Natural killer cell (primary cell): ENCODE data around the gene MEGF6. TPM values are rescaled to one million over a fixed set of nuclear protein-coding genes. Genes with fewer than 3 reads are reported as not detected.

Source experiments
- ATAC-seq, 3 donors: fragments of 150-1000 bp in 2 of 3; fragments of 200-7000 bp in 1 of 3; cut with Tn5 transposase; 1 replicate in 1 of 3; 2 replicates in 2 of 3; pipeline ENCODE4 v1.10.0; 2021; ENCODE audit warnings: mild to moderate bottlenecking in 2 of 3, moderate library complexity in 2 of 3
- DNase-seq, 2 donors: peaks; one replicate each; pipeline versions ENCODE4 v3.0.0 to v3.0.0-alpha.2; 2013 to 2021; ENCODE audit warnings: mixed read lengths in 1 of 2
- H3K27ac ChIP-seq: one replicate; pipeline ENCODE4 v1.5.1; 2013; ENCODE audit warnings: mild to moderate bottlenecking, low read length
- H3K27me3 ChIP-seq: one replicate; pipeline ENCODE4 v1.6.1; 2013; ENCODE audit warnings: low read length; ENCODE audit not compliant: control insufficient read depth, insufficient read depth
- H3K36me3 ChIP-seq: one replicate; pipeline ENCODE4 v1.6.1; 2013; ENCODE audit warnings: low read length; ENCODE audit not compliant: control insufficient read depth, insufficient read depth
- H3K4me1 ChIP-seq: one replicate; pipeline ENCODE4 v1.6.1; 2013; ENCODE audit warnings: low read length; ENCODE audit not compliant: control insufficient read depth, insufficient read depth
- H3K4me3 ChIP-seq: one replicate; pipeline ENCODE4 v1.5.1; 2013; ENCODE audit warnings: low read length
- H3K9me3 ChIP-seq: one replicate; pipeline ENCODE4 v1.6.1; 2013; ENCODE audit warnings: low read length; ENCODE audit not compliant: control insufficient read depth, insufficient read depth
- H3K27ac Mint-ChIP-seq, 2 donors: one replicate each; pipeline ENCODE4 v1.8.0; 2022; ENCODE audit warnings: mild to moderate bottlenecking in 2 of 2, mixed read lengths in 2 of 2, moderate library complexity in 1 of 2
- H3K27me3 Mint-ChIP-seq, 2 donors: one replicate each; pipeline ENCODE4 v1.8.0; 2022; ENCODE audit warnings: low read depth in 2 of 2, mixed read lengths in 2 of 2
- H3K36me3 Mint-ChIP-seq: one replicate; pipeline ENCODE4 v1.8.0; 2022; ENCODE audit warnings: mixed read lengths
- H3K4me1 Mint-ChIP-seq, 2 donors: one replicate each; pipeline ENCODE4 v1.8.0; 2022; ENCODE audit warnings: mixed read lengths in 2 of 2
- H3K4me3 Mint-ChIP-seq: one replicate; pipeline ENCODE4 v1.8.0; 2022; ENCODE audit warnings: mild to moderate bottlenecking, moderate library complexity, mixed read lengths
- H3K9me3 Mint-ChIP-seq, 2 donors: one replicate each; pipeline ENCODE4 v1.8.0; 2022; ENCODE audit warnings: mixed read lengths in 2 of 2
- CTCF ChIP-seq: fragments of 200-600 bp; IDR thresholded peaks from one replicate; pipeline ENCODE4 v1.8.0; 2022; ENCODE audit warnings: antibody characterized with exemption
- whole genome bisulfite sequencing: methylation state at CpG from one replicate; pipeline ENCODE4 v1.1.7; 2013; ENCODE audit warnings: missing lambda C conversion rate; ENCODE audit not compliant: insufficient coverage; 5-methylcytosine and 5-hydroxymethylcytosine counted together
- intact Hi-C: fragments of 100-400 bp; cut with micrococcal nuclease; formaldehyde crosslinking; loops from one replicate; pipeline ENCODE4 v1.14.2; 2022
- total RNA-seq, 4 donors: library from RNA; stranded (reverse); fragments of 120-200 nt in 1 of 4; gene quantifications; one replicate each; pipeline versions ENCODE4 v1.2.3 to v1.2.4, GENCODE V29; 2013 to 2022

Gene MEGF6
- total RNA-seq, 3 donors from 2014 or later (not counting 1 experiment from before 2014, with no cell fraction given), result 3.1 to 15.6 (median 5.1) TPM

DNA sequence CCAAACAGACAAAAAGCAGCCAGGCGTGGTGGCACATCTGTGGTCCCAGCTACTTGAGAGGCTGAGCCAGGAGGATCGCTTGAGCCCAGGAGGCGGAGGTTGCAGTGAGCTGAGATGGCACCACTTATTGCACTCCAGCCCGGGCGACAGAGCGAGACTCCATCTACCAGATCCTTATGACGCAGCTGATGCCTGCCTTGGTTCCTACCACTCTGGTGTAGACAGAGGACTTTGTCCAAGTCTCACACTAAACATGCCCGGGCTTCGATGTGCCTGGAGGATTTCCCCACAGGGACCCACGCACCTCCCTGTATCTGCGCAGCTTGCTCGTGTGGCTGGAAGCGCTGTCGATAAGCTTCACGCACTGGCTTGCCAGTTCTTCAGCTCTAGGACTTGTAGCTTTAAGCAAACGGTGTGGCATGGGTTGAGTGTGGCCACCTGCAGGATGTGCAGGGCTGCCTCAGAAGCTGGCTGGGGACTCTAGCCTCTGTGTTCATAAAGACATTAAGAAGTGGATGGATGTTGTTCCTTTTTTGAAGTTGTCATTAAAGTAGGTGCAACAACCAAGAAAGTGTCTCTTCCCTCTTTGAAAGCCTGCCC is 18.4 kb upstream of the MEGF6 start:
- Histone ChIP-seq H3K27me3 (no peaks in the 10 kb centered on the region), H3K27ac (no peak overlapping the region), H3K9me3 (no peaks in the 10 kb centered on the region), H3K36me3 (peaks cover 34% of the 10 kb centered on the region), H3K4me3 (no peak overlapping the region), H3K4me1 (peaks cover 6% of the 10 kb centered on the region)
- ATAC-seq (no peak), DNase-seq (no peak)
- no peak overlapping the region for H3K4me3 Mint-ChIP-seq
- TF ChIP-seq CTCF, result no peak
- H3K27me3 Mint-ChIP-seq, result no peaks in the 10 kb centered on the region
- H3K27ac Mint-ChIP-seq, result peak overlapping the region in 1 of 2 donors; percentile 41
- no peaks in the 10 kb centered on the region for H3K9me3 Mint-ChIP-seq
- H3K36me3 Mint-ChIP-seq, result no peaks in the 10 kb centered on the region
- intact Hi-C loops, result no loop called here
- H3K4me1 Mint-ChIP-seq, result peaks cover 9 to 11% of the 10 kb centered on the region in 2 donors
- WGBS, result 92% methylated on average over 16 of the region's 16 CpGs

DNA sequence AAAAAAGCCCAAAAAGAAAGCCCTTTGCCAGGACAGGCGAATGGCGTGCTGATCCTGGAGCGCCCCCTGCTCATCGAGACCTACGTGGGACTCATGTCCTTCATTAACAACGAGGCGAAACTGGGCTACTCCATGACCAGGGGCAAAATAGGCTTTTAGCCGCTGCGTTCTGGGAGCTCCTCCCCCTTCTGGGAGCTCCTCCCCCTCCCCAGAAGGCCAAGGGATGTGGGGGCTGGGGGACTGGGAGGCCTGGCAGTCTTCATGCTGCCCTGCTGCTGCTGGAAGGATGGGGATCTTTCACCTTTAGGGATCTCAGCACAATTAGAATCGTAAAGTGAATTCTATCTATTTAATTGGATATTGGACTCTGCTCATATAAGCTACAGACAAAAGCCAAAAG is 17.1 kb upstream of the MEGF6 start:
- ATAC-seq, result no peak
- no peaks in the 10 kb centered on the region for H3K27me3 ChIP-seq
- no peak overlapping the region for H3K27ac ChIP-seq
- Mint-ChIP-seq H3K27me3 (no peaks in the 10 kb centered on the region), H3K27ac (no peak overlapping the region), H3K4me1 (peaks cover 22 to 23% of the 10 kb centered on the region in 2 donors), H3K36me3 (no peaks in the 10 kb centered on the region), H3K4me3 (peak overlapping the region; percentile 17), H3K9me3 (no peaks in the 10 kb centered on the region)
- 95% methylated on average over 10 of the region's 10 CpGs for WGBS
- TF ChIP-seq CTCF, result no peak
- H3K9me3 ChIP-seq, result no peaks in the 10 kb centered on the region
- peaks cover 26% of the 10 kb centered on the region for H3K36me3 ChIP-seq
- no peak for DNase-seq
- H3K4me3 ChIP-seq, result no peak overlapping the region
- intact Hi-C loops, result no loop called here
- H3K4me1 ChIP-seq, result peaks cover 14% of the 10 kb centered on the region

DNA sequence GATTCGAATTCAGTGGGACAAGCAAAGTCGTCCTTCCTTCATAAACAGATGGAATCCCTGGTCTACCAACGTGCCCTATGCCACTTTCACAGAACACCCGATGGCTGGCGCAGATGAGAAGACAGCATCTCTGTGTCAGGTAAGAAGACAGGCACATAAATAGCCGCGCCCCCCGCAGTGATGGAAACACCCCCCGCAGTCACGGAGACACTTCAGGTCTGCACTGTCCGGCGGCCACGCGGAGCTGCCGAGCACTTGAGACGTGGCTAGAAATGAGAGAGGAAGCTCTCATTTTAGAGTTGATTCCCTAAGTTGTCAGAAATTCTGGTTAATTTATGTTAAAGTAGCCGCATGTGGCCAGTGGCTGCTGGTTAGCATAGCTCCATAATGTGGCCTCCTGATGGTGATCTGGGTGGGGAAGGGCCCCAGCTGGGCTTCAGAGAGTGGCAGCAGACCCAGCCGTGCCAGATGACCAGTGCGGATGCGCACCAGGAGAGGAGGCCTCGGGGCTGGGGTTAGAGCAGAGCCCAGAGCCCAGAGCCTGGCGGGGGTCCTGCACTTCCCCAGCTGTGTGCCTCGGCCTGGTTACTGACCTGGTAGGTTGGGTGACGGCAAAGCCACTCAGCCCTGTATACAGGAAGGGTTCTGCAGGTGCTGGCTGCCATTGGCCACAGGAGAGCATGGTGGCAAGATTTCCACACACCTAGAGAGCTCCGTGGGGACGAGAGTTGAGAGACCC is 16.4 kb upstream of the MEGF6 start:
- no peaks in the 10 kb centered on the region for H3K9me3 Mint-ChIP-seq
- ATAC-seq, result no peak
- Histone ChIP-seq H3K27me3 (no peaks in the 10 kb centered on the region), H3K4me3 (no peak overlapping the region), H3K36me3 (peaks cover 26% of the 10 kb centered on the region), H3K9me3 (no peaks in the 10 kb centered on the region), H3K27ac (no peak overlapping the region), H3K4me1 (peaks cover 21% of the 10 kb centered on the region)
- WGBS, result 94% methylated on average over 26 of the region's 26 CpGs
- H3K4me3 Mint-ChIP-seq, result no peak overlapping the region
- H3K36me3 Mint-ChIP-seq, result no peaks in the 10 kb centered on the region
- no peaks in the 10 kb centered on the region for H3K27me3 Mint-ChIP-seq
- DNase-seq, result no peak
- H3K4me1 Mint-ChIP-seq, result peaks cover 29 to 31% of the 10 kb centered on the region in 2 donors
- TF ChIP-seq CTCF, result no peak
- no peak overlapping the region for H3K27ac Mint-ChIP-seq
- intact Hi-C loops, result no loop called here
